Stimulated activated CD8-positive, alpha-beta memory T cell treated with anti-CD3 and anti-CD28 coated beads, Interleukin-12 subunit alpha, Interleukin-12 subunit beta, amount 100 ng/mL, for 1 hour (primary cell): Measurements from ENCODE around the gene NAT16.
"Not testable (repeated sequence)": the region's sequence is repeated elsewhere in the genome, so short reads cannot be mapped to it uniquely, and the experiment has no call there.

ENCODE experiments used
- DNase-seq: peaks from one replicate; pipeline ENCODE4 v3.0.0-alpha.2; 2020; ENCODE audit warnings: low read depth

Gene NAT16

DNA sequence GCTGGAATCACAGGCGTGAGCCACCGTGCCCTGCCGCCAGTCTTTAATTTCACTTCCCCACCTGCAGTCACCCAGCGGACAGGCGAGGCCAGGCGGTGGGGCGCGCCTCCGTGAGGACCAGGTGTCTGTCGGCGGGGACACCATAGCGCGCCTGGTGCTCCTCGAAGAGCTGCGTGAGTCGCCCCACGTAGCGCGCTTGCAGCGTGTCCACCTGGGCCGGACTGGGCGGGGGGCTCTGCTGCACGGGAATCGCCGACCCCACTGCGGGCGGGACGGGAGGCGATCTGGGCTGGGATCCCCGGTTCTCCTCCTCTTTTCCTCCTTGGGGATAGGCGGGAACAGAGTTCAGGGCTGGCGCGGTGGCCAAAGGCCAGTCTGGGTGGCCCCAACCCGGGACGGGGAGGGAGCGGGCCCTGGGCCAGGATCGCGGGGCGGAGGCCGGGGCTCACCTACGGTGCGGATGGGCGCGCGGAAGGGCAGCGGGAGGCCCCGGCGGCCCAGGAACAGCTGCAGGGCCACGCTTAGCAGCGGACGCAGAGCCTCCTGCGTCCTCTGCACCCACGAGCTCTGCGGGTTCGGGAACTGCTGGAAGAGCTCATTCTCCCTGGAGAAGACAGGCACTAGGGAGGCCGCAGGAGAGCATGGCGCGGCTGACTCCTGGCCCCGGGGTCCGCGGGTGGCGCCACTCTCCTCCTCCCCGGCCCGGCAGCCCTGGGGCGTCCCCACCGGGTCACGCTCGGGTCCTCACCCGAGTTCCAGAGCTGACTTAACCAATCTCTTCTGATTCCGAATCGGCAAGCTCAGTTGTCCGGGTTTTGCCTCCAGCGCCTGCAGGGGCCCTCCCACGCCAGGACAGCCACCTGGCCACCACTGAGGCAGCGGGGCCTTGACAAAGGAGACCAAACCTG is 21.9 kb upstream of the NAT16 start:
- DNase-seq, result no peak

DNA sequence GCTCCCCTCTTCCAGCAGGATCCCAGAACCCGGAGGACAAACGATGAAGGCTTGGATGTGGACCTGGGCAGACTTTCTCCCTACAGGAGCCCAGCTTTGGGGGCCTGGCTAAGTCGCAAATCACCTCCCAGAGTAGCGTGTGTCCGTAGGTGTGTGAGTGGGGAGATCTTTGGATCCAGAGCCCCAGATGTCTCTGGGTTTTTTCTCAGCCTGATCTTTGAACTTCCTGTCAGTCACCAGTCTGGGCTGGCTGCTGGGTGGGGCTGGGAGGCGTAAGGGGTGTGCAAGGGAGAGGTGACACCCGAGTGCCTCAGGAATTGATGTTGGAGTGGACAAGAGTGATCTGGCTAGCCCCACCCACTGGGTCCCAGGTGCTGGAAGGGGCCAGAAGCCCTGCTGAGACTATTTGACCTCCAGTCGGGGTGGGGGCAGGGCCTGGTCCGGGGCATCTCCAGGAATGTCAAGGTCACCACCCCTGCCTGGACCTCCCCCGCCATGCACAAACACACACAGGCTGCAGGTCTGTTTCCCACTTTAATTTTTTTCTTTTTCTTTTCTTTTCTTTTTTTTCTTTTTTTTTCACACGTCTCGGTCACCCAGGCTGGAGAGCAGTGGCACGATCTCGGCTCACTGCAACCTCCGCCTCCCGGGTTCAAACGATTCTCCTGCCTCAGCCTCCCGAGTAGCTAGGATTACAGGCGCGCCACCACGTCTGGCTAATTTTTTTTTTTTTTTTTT is 20.9 kb upstream of the NAT16 start, which contains the start of gene MOGAT3:
Gene MOGAT3 (minus strand): TSS at position 175 of the 738 bp plus-strand sequence. CDS start 182 bp downstream, outside the sequence.
- no peak for DNase-seq

DNA sequence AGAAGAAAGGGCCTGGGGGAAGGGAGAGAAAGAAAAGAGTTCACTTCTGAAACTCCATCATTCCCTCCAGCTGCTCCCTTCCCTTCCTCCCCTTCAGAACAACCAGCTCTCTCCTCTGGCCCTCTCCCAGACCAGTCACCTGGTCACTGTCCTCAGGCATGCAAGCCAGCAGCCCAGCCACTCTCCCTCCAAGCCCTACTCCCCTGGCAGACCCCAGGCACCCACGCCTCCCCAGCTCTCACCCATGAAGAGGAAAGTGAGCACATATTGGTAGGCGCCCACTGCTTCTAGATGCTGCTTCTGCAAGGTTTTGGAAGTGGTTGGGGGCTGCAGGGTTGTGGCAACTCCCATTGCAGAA is 20.4 kb upstream of the NAT16 start:
- DNase-seq, result no peak

DNA sequence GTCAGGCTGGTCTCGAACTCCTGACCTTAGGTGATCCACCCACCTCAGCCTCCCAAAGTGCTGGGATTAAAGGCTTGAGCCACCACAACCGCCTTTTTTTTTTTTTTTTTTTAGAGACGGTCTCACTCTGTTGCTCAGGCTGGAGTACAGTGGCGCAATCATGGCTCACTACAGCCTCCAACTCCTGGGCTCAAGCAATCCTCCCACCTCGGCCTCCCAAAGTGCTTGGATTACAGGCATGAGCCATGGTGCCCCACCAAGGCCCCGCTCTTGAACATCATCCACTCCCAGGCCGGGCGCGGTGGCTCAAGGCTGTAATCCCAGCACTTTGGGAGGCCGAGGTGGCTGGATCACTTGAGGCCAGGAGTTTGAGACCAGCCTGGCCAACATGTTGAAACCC is 19.4 kb upstream of the NAT16 start:
- DNase-seq, result not testable (repeated sequence)

DNA sequence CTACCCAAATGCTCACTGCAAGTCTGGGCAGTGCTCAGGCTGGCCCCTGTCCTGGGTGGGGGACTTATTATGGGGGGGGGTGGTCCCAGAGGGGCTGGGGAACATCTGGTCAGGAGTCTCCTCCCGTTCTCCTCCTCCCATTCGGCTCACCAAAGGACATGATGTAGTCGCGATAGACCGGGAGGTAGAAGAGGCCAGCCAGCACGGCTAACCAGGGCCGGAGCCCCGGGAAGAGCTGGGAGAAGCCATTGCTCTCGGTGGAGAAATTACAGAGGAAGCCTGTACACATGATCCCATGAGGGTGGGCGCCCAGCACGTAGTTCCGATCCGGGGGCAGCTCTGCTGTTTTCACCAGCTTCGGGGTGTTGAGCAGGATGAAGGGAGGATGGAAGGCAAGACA is 18.4 kb upstream of the NAT16 start:
- no peak for DNase-seq

DNA sequence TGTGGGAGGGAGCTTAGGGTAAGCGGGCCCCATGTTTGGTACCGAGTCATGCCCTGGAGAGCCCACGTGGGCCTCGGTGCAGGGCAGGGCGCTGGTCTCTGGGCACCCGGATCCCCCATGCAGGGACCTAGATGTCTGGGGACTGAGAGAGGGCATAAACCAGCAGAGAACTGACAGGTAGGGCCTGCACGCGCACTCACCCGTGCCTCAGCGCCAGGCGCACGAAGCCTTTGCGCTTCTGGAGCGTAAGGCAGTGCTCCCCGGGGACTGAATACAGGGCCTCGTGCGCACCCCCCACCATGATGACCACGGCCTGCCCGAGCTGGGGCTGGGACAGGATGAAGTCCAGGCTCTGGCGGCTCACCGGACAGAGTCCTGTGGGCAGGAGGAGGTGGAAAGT is 17.9 kb upstream of the NAT16 start:
- DNase-seq, result no peak

DNA sequence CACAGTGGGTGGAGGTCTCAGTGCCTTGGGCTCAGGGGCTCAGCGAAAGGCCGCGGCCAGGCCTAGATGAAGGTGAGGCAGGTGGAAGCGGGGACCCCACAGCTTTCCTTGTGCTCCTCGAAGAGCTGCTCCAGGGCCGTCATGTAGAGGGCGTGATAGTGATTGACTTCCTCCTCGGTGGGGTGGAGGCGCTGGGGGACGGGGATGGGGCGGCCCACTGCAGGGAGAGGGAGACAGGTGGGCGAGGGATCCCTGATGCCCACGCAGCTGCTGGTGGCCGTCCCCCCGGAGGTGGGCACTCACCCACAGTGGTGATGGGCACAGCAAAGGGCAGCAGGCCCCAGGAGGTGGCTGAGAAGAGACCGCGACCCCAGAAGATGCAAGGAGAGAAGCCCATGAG is 15.8 kb upstream of the NAT16 start:
- DNase-seq, result no peak

DNA sequence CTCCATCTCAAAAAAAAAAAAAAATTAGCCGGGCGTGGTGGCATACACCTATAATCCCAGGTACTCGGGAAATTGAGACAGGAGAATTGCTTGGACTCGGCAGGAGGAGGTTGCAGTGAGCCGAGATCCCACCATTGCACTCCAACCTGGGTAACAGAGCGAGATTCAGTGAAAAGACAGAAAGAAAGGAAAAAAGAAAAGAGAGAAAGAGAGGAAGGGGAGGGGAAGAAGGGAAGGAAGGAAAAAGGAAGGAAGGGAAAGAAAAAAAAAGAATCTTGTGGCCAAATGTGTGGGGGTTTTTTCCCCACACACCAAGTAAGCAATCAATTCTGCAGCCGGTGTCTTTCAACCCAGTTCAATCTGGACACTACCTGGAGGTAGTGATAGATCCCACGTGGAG is 9.0 kb upstream of the NAT16 start:
- no peak for DNase-seq

DNA sequence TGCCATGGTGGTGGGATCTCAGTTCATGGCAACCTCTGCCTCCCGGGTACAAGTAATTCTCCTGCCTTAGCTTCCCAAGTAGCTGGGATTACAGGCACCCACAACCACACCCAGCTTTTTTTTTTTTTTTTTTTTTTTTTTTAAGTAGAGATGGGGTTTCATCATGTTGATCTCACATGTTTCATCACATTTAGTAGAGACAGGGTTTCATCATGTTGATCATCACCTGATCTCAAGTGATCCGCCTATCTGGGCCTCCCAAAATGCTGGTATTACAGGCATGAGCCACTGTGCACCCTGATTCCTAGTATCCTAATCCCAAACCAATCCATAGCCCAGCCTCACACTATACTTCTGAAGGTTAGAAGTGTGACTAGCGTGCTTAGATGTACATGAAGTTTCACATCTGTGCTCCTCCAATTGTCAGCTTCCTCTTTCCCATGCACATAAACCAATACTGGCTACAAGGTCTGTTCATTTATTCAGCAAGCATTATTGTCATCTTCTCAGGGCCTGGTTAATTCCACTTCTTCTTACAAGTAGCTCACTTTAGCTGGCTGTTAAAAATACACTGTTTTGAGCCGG is 6.8 kb upstream of the NAT16 start:
- DNase-seq, result no peak

DNA sequence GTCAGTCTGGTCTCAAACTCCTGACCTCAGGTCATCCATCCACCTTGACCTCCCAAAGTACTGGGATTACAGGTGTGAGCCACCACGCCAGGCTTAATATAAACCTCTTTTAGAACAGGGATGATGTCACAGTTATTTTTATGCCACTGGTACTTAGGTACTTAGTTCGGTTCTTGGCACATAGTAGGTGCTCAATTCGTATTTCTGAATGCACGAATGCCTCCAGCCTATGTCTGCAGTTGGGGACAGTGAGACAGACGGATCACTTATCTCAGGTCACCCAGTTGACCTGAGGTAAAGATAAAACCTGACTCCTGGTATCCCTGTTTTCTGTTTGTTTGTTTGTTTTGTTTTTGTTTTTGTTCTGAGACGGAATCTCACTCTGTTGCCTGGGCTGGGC is 6.1 kb upstream of the NAT16 start:
- DNase-seq, result no peak

DNA sequence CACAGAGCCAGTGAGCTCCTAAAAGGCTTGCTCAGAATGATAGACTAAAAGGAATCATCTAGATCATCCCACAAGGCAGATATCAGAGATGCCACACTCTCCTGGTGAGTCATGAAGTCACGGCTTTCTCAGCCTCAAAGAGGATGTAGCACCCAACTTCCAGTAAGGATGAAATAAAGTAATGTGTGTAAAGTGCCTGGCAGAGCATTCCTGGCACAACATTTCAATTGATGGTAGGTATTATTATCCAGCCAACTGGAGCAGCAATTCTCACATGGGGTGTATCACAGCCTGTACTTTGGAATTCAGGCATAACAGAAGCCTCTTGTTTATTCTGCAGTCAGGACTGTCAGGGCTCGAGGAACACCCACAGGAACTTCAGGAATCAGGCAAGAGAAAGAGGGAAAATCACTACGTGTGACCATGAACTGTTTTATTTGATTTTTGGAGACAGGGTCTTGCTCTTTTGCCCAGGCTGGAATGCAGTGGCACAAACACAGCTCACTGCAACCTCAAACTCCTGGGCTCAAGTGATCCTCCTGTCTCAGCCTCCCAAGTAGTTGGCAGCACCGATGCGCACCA is 5.3 kb upstream of the NAT16 start:
- DNase-seq, result no peak

DNA sequence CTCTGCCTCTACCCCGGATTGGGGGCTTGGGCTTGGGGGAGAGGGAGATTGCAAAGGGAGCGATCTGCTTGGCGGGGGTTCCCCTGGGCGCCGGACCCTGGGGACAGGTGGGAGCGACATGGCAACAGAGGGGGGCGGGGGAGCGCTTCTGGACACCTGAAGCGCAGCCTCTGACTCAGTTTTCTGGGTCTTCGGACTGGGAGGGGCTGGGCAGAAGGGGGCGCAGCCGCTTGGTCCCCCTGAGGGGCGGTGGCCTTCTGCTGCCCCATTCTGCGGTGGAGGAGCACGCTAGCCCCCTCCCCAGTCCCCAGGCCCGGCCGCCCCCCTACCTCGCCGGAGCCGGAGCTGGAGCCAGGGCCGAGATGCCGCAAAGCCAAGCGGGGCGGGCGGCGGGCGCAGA is 380 bp downstream of the NAT16 start:
- no peak for DNase-seq

DNA sequence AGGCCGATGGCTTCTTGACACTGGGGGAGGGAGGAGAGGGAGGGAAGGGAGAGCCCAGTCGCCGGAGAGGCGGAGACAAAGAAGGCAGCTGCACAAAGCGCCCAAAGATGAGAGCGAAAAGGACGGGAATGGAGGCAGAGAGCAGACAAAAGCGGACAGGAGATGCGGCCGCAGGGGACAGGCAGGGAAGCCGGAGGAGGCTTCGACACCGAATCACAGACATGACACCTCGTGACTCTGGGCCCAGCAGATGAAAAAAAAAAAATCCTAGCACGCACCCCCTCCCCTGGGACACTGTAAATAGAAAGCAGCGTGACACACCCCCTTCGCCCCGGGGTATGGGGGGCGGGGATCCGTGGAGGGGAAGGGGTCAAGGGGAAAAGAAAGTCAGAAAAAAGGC is 976 bp downstream of the NAT16 start:
- no peak for DNase-seq

DNA sequence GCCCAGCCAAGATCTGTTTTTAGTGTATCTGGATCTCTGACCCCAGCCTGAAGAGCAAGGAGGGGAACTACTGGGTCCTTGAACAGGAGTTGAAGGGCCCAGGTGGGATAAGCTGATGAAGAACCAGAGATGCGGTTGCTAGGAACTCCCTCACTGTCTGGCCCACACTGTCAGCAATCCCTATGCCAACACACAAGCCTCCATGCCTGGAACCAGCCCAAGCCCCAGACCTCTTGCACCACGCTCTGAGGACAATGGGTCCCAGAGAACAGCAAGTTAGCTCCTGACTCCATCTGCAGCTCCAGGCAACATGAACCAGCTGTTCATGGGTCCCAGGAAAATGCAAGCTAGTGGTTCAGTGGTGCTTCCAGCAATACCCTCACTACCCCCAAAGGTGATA is 2.4 kb downstream of the NAT16 start:
- DNase-seq, result no peak

DNA sequence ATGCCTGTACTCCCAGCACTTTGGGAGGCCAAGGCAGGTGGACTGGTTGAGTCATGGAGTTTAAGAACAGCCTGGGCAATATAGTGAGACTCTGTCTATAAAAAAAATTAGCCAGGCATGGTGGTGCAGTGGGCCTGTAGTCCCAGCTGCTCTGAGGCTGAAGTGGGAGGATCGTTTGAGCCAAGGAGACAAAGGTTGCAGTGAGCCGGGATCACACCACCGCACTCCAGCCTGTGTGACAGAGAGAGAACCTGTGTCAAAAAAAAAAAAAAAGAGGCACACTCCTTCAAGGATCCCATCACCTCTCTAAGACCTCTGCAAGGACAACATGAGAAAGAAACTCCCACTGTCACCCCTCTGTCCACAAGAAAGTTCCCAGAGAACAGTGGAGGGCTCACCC is 4.4 kb downstream of the NAT16 start:
- DNase-seq, result no peak

DNA sequence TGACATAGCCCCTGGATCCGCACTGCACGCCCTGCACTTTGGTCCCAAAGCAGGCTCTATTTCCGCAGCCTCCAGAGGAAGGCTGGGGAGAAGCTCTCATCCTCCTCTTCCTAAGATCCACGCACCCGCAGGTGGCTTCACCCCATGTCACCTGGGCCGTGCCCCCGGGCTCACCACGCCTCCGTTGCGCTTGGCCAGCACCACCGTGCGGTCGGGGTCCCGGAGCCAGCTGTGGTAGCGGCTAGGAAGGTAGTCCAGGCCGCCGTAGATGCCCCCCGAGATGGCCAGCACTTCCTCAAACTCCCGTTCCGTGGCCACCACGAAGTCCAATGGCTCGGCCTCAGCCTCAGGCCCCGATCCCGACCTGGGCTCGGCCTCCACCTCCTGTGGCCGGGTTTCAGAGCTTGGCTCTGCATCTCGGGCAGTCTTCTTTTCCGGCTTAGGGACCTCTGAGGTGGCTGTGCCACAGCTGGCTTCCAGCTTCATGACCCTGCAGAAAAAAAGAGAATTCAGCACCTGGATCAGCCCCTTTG is 5.7 kb downstream of the NAT16 start:
- no peak for DNase-seq

DNA sequence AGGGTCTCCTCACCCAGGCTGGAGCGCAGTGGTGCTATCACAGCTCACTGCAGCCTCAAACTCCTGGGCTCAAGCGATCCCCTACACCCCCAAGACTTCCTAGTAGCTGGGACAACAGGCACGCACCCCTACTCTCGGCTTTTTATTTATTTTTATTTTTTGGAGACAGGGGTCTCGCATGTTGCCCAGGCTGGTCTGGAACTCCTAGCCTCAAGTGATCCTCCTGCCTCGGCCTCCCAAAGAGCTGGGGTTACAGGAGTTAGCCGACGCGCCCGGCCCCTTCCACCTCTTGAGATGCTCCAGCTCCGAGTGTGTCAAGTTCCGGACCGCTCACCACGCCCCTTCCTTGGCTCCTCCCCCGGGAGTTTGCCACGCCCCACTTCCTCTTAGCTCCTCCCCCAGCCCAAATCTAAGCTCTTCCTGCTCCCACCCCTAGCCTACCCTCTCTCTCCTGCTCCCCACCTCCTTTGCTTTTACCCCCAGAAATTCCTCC is 6.3 kb downstream of the NAT16 start:
- no peak for DNase-seq

DNA sequence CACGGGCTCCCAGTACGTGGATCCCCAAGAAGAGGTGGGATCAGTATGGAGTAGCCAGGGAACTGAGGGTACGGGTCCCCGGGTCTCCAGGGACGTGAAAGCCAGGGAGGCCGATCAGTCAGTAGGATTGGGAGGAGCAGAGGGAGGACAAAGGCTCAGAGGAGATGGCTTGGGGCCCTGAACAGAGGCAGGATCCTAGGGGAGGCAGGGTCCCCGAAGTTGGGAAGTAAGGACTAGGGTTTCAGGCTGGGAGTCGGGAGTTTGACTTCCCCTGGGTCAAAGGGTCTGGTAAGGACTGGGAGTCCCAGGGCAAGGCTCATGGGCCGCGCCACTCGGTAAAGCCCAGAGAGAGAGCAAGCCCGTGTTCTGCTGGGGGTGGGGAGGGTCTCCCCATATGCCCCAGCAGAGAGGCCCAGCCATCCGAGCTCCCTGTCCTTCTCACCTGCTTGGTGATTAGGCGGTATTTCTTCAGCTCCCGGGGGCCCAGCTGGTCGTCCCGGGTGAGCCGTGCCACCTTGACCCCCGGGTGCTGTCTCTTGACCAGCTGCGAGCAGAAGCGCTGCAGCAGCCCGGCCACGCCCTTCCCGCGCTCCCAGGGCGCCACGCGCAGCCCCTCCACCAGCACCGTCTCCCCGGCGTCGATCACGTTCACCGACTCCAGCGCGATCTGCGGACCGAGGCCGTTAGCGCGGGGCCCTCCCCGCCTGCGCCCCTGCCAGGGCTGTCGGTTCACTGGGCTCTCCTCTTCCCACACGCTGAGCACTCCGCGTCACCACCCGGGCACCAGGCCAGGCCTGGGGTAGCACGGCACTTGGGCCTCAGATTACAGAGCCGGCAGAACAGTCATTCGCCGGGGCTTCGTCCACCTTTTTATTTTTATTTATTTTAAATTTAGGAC is 7.0 kb downstream of the NAT16 start:
- no peak for DNase-seq

DNA sequence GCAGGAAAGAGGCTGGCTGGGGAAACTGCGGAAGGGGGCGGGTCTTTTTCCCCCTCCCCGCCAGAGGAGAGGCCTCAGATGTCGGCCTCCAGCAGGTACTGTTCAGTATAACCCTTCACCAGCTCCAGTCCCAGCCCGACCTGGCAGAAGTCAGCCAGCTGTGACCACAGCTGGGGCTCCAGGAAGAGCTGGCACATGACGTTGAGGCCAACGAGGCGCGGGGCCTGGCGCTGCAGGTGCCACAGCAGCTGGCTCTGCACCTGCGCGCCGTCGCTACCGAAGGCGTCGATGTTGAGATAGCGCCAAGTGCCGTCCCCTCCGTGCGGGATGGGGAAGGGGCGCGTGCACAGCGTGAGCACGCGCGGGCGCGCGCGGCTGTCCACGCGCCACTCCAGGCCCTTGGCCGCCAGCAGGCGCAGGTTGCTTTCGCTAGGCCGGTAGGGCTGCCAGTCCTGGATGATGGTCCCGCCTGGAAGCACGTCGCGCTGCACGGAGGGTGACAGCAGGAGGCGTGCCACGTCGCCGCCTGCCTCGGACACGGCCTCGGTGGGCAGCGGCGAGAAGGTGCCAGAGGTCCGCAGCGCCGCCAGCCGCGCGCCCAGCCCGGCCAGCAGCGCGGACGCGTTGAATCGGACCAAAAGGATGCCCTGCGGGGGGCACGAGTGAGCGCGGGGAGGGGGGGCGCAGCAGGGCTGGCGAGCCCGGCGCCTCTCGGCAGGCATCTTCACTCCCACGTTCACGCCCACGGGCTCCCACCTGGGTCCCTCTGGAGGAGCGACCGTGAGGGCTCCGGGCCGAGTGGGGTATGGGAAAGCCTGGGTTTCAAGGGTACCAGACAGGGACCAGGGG is 7.9 kb downstream of the NAT16 start:
- no peak for DNase-seq

DNA sequence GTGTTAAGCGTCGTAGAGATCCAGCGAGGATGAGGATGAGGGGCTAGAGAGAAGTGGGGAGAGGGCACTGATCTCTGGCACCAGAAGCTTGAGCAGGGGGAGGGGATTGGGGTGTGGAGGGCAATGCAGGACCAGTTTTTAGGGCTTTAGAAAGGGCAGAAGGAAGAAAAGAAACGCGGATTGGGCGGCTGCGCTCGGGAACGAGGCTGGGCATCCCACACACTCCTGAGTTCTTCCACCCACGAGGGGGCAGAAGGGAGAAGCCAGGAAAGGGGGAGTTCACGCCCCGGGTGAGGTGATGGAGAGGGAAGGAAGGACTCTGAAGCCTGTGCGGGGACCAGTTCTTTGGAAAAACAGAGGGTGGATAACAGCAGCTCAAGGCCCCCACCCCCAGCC is 8.7 kb downstream of the NAT16 start:
- DNase-seq, result no peak
